HG03175 (cell line): Measurements from ENCODE around the gene ITGAV.
"Not testable (repeated sequence)": the region's sequence is repeated elsewhere in the genome, so short reads cannot be mapped to it uniquely, and the experiment has no call there.

Experiments used
- ATAC-seq: cut with Tn5 transposase; IDR thresholded peaks from one replicate; pipeline ENCODE4 v1.9.1; 2021; ENCODE audit warnings: mild to moderate bottlenecking, moderate library complexity; ENCODE audit not compliant: unreplicated experiment

The ITGAV gene

DNA sequence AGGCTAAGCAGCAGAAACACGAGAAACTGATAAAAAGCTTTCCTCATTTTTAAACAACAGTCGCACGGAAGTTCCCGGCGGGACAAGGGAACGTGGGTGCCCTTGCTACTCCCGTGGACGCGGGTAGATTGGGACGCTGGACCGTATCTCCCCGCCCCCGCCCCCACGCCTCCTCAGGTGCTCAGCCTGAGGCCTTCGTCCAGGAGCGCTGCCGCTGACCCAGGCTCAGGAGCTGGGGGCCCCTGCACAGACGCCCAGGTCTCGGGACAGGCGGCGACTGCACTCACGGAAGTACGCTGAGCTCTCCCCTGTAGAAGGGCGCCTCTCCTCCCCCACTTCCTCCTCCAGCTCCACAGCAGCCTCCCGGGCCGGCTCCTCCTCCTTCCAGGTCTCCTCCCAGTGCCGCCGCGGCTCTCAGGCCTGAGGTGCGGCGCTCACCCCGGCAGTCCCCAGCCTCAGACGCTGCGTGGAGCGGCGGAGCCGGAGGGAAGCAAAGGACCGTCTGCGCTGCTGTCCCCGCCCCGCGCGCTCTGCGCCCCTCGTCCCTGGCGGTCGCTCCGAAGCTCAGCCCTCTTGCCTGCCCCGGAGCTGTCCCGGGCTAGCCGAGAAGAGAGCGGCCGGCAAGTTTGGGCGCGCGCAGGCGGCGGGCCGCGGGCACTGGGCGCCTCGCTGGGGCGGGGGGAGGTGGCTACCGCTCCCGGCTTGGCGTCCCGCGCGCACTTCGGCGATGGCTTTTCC, at the start of gene ITGAV:
Gene ITGAV (plus strand): TSS at position 445 of the 738 bp plus-strand sequence. CDS start 283 bp downstream, at position 728.
- peak; percentile 93 for ATAC-seq

DNA sequence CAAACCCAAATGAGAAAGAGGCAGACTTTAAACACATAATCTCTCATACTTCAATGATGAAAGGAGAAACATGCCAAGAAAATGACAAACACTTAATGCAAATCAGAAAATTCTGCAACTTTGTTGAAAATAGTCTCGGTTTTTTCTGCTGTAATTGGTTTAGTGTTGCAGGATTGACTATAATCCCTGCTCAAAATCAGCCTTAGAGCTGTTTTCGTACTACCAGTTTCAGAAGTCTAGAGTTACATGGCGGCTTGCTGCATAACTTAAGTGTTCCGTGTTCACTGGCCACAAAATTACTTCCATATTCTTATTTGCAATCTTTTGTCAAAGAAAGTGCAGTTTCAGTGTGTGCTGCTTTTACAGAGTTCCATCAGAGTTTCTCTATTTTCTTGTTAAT, 48.9 kb upstream of the ITGAV start:
- ATAC-seq = no peak

DNA sequence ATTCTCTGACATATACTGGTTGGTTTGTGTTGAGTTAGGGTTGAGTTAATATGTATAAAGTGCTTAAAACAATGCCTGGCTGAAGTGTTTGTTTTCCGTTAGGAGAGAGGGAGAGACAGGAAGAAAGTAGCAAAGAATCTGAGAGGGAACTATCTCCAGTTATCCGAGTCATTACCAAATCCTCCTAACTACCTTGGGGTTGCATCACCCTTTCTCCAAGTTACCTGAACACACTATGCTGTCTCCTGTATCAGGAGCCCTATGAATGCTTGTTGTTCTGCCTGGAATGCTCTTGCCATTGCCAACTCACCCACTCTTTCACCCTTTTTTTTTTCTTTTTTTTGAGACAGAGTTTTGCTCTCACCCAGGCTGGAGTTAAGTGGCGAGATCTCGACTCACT, 47.9 kb upstream of the ITGAV start:
- no peak for ATAC-seq

DNA sequence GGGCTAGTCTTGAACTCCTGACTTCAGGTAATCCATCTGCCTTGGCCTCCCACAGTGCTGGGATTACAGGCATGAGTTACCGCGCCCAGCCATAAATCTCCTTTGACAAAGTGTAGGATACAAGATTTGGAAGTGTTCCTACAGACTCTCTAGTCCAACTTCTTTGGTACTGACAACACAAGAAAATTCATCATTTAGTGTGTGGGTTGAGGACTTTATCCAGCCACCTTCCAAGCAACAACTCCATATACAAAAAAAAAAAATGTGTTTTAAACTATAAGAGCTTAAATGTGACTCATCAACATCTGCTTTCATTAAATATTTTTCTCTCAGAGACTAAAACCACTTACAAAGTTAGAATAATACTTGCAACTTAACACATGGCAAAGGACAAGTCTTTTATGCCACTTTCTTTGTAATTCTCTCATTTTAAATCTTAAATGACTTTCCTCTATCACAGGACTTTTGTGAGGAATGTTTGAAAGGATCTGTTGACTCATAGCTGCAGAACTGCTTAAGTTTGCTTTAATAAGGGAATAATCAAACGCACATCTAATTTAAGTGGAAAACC, 46.2 kb upstream of the ITGAV start:
- no peak for ATAC-seq

DNA sequence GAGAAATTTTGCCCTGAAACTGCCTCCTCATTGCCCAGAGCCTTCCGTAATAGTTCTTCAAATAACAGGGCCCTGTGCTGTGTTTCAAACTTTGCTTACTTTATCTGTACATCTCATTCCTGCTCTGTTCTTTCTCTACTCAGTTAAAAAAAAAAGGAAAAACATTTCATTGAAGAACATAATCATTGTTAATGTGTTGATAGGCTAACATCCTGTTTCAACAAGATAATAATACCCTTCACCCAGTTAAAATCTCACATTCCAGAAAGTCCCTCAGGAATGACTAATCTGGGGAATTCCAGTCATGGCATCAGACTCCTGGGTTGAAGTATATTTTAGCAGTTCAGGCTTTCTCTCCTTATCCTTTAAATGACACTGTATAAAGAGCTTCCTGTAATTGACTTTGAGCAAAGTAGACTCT, 45.6 kb upstream of the ITGAV start:
- ATAC-seq = no peak

DNA sequence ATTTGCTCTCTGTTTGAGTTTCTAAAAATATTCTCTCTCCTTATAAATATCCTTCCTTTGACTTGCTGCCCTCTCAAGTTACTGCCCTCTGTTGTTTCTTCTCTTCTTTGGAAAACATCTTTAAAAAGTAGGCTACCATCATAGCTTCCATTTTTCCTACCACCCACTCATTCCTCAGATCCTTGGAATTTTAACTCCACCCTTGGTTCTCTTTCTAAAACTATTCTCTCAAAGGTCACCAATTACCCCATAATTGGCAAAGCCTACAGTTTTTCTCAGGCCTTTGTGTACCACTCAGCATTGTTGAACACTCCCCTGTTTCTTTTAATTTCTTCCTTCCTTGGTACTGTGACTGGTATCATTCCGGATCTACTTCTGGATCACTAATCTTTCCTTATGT, 43.0 kb upstream of the ITGAV start:
- ATAC-seq = no peak

DNA sequence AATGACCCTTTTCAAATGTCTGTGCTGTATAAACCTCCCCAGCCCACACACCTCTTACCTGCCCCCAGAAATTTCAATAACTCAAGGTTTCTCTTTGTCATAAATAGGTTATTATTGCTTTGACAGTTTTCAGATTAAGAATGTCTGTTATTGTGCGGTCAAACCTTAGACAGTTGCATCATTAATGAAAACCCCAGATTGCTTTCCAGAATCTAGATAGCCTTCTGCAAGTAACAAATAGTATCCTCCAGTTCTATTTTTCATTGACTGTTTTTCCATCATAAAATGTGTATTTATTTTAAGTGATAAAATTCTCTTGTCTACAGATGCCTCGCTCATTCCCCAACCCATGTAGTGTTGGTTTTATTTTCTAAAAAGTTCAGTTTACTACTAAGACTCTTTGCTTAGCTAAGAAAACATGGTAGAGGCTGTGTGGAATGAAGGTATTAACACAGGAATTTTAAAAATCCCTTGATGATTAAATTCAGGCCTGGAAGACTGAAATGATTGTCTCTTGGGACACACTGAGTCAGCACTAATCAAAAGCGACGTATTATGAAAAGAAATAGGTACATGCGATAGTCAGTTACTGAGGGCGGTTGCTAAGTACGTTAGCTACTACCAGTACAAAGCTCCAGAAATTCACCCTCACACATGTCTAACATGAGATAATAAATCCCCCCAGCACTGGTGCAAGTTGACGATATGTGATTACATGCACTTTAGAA, 38.4 kb upstream of the ITGAV start:
- ATAC-seq = no peak

DNA sequence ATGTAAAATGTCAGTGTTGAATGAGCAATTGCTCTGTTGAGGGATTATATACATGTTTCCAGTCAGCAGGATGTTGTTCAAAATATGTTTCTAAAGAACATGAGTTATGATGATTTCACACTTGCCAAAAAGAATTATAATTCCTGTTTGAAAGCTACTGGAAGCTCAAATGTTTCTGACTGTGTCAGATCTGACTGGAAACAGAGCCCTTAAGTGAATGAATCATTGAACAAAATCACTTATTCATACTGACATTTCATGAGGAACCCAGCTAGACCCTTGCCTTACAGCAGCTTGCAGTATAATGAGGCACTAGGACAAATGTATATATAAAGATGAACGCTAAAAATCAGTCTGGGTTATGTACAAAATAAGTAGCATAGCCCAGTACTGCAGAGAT, 35.4 kb upstream of the ITGAV start:
- no peak for ATAC-seq

DNA sequence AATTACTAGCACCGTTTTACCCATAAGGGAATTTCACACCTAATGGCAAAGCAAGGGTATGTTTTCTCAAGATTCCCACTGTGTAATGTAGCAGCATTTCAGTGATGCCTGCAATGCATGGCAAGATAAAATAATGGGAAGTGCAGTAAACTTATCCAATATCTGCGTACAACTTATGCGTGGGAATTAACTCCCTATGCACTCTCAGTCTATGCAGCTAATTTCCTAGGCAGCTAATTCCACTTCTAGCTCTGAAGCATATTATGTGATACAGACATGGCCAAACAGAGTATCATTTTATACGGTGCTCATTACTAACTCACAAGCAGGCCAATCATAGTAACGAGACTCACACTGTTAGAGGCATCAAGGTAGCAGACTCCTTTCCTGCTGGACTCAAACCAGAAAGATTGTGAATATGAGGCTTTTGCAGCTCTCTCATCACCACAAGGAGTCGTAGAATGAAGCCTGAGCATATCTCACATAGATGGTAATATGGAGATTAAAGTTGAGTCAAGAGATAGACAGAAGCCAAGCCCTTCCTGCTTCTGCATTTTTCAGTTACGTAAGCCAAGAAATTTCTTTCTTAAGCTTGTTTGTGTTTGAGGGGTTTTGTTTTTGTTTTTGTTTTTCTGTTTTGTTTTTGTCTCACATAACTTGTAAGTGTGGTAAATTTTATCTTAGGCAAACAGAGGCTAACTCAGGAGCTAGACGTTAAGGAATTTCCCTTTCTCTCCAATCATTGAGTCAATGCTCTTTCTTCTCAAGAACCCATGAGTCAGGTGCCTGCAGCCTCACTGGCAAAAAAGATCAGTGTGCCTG, 34.8 kb upstream of the ITGAV start:
- no peak for ATAC-seq

DNA sequence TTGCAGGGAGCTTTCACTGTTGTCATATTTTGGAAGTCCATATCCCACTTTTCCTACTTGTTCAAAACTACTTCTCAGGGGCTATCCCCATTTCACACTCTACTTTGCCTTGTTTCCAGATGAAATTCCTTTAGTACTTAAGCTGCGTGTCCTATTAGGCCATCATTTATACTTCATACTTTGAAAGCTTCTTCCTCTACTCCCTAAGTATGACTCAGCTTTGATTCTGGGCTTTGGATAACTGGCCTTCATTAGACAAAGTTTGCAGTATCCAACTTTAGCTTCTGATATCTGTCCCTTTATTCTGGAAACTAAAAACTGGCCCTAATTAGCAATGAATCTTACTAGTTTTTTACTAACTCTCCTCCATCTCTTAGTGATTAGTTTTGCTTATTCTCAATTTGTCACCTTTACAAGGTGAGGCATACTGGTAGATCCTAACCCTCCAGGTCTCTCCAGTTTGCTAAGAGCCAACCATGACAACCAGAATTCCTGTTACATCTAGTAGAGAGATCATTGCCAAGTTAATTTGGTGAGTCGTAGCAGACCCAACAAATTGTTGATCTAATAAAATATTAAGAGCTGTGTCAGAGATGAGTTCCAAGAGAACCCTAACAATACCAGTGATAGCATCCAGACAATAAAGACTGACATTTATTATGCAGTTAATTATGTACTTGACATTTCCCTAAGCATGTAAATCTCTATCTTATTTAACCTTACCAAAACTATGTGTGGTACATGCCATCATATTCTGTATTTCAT, 31.2 kb upstream of the ITGAV start:
- no peak for ATAC-seq

DNA sequence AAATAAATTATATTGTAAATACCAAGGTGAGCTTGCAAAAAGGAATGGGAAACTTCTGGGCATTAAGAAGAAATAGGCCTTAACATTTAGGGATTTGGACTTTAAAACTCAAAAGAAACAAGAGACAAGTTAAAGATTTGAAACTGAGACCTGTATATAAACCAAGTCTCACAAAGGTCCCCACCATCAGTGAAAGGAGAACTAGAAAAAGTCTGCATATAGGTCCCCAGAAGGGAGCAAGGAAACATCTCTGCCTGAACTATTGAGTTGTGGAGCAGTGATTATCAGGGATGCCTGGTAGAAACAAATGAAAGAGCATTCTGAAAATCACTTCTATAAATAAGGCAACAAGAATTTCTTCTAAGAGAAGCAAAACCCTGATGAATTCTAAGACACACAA, 30.5 kb upstream of the ITGAV start:
- peak; percentile 50 for ATAC-seq

DNA sequence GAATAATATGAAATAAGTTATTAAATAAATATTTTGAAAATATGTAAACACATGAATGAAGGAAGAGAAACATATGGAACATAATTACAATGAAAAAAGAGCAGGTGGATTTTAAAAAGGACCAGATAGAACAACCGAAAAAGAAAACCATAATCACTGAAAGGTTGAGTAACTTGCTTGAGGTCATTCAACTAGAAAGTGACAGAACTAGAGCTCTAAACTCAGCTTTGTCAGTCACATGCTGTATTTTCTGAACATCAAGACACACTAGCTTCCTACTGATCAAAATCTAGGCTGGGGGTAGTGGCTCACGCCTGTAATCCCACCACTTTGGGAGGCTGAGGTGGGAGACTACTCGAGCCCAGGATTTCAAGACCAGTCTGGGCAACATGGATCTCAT, 30.0 kb upstream of the ITGAV start:
- ATAC-seq = peak; percentile 85

DNA sequence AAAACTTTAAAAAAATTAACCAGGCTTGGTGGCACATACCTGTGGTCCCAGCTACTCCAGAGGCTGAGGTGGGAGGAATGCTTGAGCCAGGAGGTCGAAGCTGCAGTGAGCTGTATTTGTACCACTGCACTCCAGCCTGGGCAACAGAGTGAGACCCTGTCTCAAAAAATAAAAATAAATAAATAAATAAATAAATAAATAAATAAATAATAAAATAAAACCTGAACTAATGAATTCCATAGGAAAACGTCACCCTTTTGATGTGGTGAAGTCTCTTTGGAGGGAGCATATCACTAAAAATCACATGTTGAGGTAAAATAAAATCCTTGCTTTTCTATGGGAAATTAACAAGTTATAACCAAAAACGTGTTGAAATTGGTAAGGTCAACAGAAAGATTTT, 29.6 kb upstream of the ITGAV start:
- ATAC-seq = no peak

DNA sequence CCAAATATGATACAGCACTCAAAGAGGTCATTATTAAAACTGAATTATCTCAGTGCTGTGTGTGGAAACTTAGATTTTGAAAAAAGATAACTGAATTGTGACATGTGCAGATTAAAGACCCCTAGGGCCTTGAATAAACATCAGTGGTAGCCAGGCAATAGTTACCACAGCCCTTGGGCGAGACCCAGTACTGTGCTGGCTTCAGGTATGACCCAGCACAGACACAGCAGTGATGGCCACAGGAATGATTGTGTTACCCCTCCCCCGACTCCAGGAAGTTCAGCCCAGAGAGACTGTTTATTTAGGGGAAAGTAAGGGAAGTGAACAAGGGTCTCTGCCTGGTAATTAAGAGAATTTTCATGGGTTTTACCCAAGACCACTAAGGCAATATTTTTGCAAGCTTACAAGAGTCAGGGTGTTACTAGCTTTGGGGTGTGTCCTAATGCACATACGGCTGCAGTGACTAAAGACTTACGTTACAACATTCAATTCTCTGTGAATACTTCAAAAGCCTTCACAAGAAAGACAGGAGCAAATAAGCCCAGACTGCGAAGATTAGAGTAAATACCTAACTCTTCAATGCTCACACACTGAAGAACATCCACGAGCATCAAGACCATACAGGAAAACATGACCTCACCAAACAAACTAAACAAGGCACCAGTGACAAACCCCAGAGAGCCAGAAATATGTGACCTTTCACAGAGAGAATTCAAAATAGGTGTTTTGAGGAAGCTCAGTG, 28.2 kb upstream of the ITGAV start:
- ATAC-seq = no peak

DNA sequence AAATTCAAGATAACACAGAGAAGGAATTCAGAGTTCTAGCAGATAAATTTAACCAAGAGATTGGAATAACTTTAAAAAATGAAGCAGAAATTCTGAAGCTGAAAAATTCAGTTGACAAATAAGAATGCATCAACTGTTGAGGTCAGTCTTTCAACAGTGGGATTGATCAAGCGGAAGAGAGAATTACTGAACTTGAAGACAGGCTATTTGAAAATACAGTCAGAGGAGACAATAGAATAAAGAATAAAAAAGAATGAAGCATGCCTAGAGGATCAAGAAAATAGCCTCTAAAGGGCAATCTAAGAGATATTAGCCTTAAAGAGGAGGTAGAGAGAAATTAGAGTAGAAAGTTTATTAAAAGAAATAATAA, 27.7 kb upstream of the ITGAV start:
- no peak for ATAC-seq

DNA sequence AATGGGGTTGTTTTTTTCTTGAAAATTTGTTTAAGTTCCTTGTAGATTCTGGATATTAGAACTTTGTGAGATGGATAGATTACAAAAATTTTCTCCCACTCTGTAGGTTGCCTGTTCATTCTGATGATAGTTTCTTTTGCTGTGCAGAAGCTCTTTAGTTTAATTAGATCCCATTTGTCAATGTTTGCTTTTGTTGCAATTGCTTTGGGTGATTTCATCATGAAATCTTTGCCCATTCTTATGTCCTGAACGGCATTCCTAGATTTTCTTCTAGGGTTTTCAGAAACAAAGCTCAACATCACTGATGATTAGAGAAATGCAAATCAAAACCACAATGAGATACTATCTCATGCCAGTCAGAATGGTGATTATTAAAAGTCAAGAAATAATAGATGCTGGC, 21.3 kb upstream of the ITGAV start:
- ATAC-seq = not testable (repeated sequence)

DNA sequence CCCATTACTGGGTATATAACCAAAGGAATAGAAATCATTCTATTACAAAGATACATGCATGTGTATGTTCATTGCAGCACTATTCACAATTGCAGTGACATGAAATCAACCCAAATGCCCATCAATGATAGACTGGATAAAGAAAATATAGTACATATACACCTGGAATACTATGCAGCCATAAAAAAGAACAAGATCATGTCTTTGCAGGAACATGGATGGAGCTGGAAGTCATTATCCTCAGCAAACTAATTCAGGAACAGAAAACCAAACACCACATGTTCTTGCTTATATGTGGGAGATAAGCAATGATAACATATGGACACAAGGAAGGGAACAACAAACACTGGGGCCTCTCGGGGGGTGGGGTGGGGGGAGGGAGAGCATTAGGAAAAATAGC, 20.7 kb upstream of the ITGAV start:
- not testable (repeated sequence) for ATAC-seq

DNA sequence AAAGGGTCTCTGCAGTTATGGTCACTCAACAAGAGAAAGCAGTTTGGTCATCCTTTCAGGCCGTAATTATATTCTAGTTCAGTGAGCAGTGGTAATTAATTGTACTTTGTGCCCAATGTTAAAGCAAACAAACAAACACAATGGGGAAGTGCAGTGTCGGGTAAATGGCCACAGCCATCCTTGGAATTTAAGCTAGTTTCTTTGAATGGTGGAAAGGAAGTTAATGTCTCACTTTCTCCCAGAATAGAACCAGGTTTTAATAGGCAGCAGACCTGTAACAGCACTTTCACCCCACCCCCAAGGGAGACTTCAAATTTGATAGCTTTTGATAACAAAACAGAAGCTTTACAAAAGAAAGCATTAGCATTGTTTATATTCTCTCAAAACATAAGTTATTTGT, 20.0 kb upstream of the ITGAV start:
- ATAC-seq = no peak

DNA sequence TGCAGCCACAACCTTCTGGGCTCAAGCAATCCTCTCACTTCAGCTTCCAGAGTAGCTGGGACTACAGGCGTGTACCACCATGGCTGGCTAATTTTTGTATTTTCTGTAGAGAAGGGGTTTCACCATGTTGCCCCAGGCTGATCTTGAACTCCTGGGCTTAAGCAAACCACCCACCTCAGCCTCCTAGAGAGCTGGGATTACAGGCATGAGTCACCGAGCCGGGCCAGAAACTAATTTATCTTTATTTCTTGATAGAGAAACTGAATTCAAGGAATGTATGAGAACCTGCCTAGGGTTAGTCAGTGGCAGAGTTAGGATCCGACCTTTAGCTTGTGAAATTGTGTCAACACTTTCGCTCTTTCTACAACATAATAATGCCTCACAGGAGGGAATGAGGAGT, 19.3 kb upstream of the ITGAV start:
- no peak for ATAC-seq

DNA sequence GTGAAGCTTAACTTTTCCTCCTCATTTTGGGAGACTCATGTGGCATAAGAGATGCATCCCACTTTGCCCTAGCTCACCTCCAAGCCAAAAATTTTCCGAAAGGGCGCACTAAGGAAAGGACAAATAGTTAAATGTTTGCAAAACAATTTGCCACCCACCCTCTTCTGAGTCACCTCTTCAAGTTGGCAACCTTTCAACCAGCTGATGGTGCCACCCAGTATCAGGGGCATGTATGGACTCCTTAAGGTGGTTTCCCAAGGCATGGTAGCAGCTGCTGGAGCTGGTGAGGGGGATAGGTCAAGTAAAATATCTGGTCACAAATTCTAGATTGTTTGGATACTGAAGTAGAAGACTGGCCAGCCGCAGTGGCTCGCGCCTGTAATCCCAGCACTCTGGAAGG, 17.2 kb upstream of the ITGAV start:
- no peak for ATAC-seq
